Aorta (tissue), 5 donors: Measurements from ENCODE around the gene PDE8B. TPM values are rescaled to one million over a fixed set of nuclear protein-coding genes. Genes with fewer than 3 reads are reported as not detected.

Experiments
- ATAC-seq: fragments of 200-7000 bp; cut with Tn5 transposase; one replicate; pipeline ENCODE4 v1.9.1; 2022; ENCODE audit warnings: moderate library complexity; ENCODE audit not compliant: low FRiP score
- DNase-seq, 2 donors: peaks; one replicate each; pipeline ENCODE4 v3.0.0-alpha.2; 2020
- H3K27ac ChIP-seq, 2 donors: one replicate each; pipeline ENCODE4 v1.5.1; 2013; ENCODE audit warnings: low read length in 2 of 2, mild to moderate bottlenecking in 2 of 2, moderate library complexity in 2 of 2, control low read depth in 1 of 2, inconsistent platforms in 1 of 2, low read depth in 1 of 2
- H3K27me3 ChIP-seq, 2 donors: one replicate each; pipeline ENCODE4 v1.6.1; 2013; ENCODE audit warnings: control low read depth in 1 of 2, low read length in 1 of 2, mild to moderate bottlenecking in 1 of 2, moderate library complexity in 1 of 2; ENCODE audit not compliant: insufficient read depth in 2 of 2, control insufficient read depth in 1 of 2
- H3K36me3 ChIP-seq, 2 donors: one replicate each; pipeline ENCODE4 v1.6.1; 2013; ENCODE audit warnings: control low read depth in 1 of 2, low read length in 1 of 2, mild to moderate bottlenecking in 1 of 2; ENCODE audit not compliant: insufficient read depth in 2 of 2, control insufficient read depth in 1 of 2
- H3K4me1 ChIP-seq, 2 donors: one replicate each; pipeline ENCODE4 v1.6.1; 2013; ENCODE audit warnings: low read length in 2 of 2, control low read depth in 1 of 2, mild to moderate bottlenecking in 1 of 2, moderate library complexity in 1 of 2; ENCODE audit not compliant: insufficient read depth in 2 of 2, control insufficient read depth in 1 of 2
- H3K4me3 ChIP-seq, 2 donors: one replicate each; pipeline ENCODE4 v1.5.1; 2013; ENCODE audit warnings: low read length in 2 of 2, control low read depth in 1 of 2, mild to moderate bottlenecking in 1 of 2
- H3K9me3 ChIP-seq: one replicate; pipeline ENCODE4 v1.6.1; 2013; ENCODE audit warnings: mild to moderate bottlenecking, low read length; ENCODE audit not compliant: control insufficient read depth
- WGBS, 2 donors: extraction: QIAGEN DNeasy Blood & Tissue Kit; methylation state at CpG; one replicate each; pipeline ENCODE4 v1.1.7; 2013; 5-methylcytosine and 5-hydroxymethylcytosine counted together
- intact Hi-C, 2 donors: fragments of 100-400 bp; cut with DNase I; formaldehyde crosslinking; loops; one replicate each; pipeline versions ENCODE4 v1.14.2 to v1.15.0; 2022
- polyA plus RNA-seq, 2 donors: library from polyadenylated mRNA; stranded (reverse); fragments of 200-250 nt; gene quantifications; one replicate each; pipeline ENCODE4 v1.2.3, GENCODE V29; 2013
- total RNA-seq, 2 donors: library from RNA; stranded (reverse); fragmentation: NEBNext Ultra II Directional; extraction: Animal tissue kit (Norgen Biotek cat#: 25700); gene quantifications; one replicate each; pipeline ENCODE4 v1.2.1, GENCODE V29; 2021
- donor health status: healthy with polysubstance abuse.
- donor health status: Bipolar disorder and iron deficiency.
- donor health status: DM: no; HTN: no; CAD: no.
- donor health status: DM: no; HTN: no; CAD: no.
- donor health status: DM: yes; HTN: yes; CAD: no.

PDE8B gene
- total and polyA plus RNA-seq, 4 donors: 16.3 to 42.6 (median 22.1) TPM

- H3K9me3 ChIP-seq: no peaks in the 10 kb centered on the region
- ATAC-seq: no peak
- 69 to 73% methylated on average over 7 of the region's 7 CpGs for WGBS, 2 donors
- intact Hi-C loops: no loop called here
- no peaks in the 10 kb centered on the region for H3K36me3 ChIP-seq
- no peak overlapping the region for H3K27ac ChIP-seq
- DNase-seq: no peak
- peaks cover 0 to 3% of the 10 kb centered on the region in 2 donors for H3K4me1 ChIP-seq
- H3K4me3 ChIP-seq: no peak overlapping the region
- H3K27me3 ChIP-seq: no peaks in the 10 kb centered on the region
These were observed 39.2 kb upstream of the PDE8B start for GRCh38 chr5:77171141-77171910.

DNA sequence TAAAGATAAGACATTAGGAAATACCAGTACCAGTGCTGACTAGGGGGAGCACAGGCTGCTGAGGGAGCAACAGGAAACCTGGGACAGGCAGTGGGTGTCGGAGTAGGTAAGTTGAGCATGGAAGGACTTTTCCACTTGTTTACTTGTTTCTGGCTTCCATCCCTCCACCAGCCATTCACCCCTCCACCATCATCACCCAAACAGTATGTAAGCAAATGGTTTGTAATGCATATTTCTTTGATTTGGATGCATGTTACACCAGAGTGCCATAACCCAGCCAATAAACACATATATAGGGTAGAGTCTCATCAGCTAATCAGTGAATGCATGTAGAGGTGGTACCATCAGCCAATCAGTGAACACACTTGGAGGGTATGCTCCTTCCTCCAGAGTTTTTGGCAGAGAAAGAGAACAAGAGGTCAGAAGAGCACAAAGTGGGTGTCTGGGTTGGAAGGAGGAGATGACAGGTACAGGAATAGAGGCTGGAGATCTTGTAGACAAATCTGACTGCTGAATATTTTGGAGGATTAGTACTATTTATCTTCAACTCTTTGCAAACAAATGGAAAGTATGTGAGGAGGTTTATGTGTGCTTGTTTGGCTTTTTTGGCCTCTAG, 37.7 kb upstream of the PDE8B start:
- Histone ChIP-seq H3K27me3 (no peaks in the 10 kb centered on the region), H3K4me3 (no peak overlapping the region), H3K9me3 (no peaks in the 10 kb centered on the region), H3K27ac (no peak overlapping the region), H3K36me3 (no peaks in the 10 kb centered on the region), H3K4me1 (peaks cover 0 to 2% of the 10 kb centered on the region in 2 donors)
- intact Hi-C loops: no loop called here
- DNase-seq: no peak
- 94 to 96% methylated on average over 1 of the region's 1 CpG for WGBS, 2 donors
- ATAC-seq: no peak

DNA sequence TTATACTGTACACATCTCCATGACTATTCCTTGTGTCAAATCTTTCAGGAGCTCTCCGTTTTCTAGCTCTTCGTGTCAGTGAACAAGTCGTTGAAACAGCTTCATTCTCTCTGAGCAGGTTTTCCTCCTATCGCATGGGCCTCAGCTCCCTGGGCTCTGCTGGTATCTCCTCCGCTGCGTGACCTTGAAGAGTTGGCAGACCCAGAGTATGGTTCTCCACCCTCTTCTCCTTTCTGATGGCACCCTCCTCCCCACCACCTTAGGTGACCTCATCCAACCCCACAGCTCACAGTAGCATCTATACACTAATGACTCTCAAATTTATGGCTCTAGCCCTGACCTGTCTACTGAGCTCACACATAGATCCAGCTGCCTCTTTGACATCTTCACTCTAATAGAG, 36.0 kb upstream of the PDE8B start:
- intact Hi-C loops: no loop called here
- Histone ChIP-seq H3K9me3 (no peaks in the 10 kb centered on the region), H3K4me1 (no peaks in the 10 kb centered on the region), H3K27ac (no peak overlapping the region), H3K36me3 (no peaks in the 10 kb centered on the region), H3K4me3 (no peak overlapping the region), H3K27me3 (no peaks in the 10 kb centered on the region)
- ATAC-seq (no peak), DNase-seq (no peak)
- 87 to 88% methylated on average over 6 of the region's 6 CpGs for WGBS, 2 donors

DNA sequence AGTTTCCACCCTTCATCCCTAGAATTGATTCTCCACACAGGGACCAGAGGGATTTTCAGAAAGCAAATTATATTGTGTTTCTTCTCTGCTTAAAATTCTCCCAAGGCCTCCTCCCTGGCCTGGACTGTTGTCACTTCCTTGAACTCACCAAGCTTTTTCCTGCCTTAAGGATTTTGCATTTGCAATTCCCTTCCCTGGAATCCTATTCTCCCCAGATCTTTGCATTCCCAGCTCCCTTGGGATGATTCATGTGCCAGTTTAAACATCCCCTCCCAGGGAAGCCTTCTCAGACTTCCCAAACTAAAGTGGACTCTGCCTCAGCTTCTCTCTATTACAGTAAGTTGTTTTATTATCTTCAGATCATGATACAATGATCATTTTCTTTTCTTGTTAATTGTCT, 35.2 kb upstream of the PDE8B start:
- no peak for DNase-seq
- no peaks in the 10 kb centered on the region for H3K36me3 ChIP-seq

DNA sequence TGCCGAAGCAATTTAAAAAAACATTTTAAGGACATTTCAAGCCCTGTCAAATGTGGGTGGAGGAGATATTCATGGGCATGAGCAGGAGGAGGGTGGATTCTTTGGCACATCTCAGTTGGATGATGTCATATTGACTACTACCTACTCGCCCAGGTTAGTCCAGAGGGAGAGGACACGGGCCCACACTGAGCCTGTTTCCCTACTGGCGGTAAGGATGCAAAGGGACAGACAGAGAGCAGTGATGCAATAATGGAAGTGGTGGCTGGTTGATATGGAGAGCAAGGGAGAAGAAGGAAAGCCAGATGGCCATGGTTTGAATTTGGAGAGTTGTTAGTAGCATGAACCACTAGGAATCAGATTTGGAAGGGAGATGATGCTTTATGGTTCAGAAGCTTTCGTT, 34.1 kb upstream of the PDE8B start:
- Histone ChIP-seq H3K27ac (no peak overlapping the region), H3K4me1 (no peaks in the 10 kb centered on the region), H3K27me3 (no peaks in the 10 kb centered on the region), H3K4me3 (no peak overlapping the region), H3K9me3 (no peaks in the 10 kb centered on the region), H3K36me3 (no peaks in the 10 kb centered on the region)
- WGBS, 2 donors: 93 to 94% methylated on average over 5 of the region's 5 CpGs
- ATAC-seq (no peak), DNase-seq (no peak)
- intact Hi-C loops: no loop called here

More for the DNA sequence above, 35.2 kb upstream of the PDE8B start:
- intact Hi-C loops: no loop called here
- H3K9me3 ChIP-seq: no peaks in the 10 kb centered on the region
- H3K27me3 ChIP-seq: no peaks in the 10 kb centered on the region
- H3K4me3 ChIP-seq: no peak overlapping the region
- H3K27ac ChIP-seq: no peak overlapping the region
- H3K4me1 ChIP-seq: no peaks in the 10 kb centered on the region
- no peak for ATAC-seq

DNA sequence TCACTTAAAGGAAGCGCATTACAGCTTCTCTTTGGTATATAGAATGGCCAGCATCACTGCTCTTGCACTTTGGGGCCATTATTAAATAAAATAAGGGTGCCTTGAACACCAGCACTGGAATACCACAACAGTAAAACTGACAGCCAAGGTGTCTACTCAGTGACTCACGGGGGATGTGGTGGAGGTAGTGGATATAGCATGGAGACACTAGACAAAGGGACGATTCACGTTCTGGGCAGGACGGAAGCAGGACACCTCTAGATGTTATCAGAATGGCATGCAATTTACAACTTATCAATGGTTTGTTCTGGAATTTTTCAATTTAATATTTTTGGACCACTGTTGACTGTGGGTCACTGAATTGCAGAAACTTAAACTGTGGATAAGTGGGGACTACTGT, 32.9 kb upstream of the PDE8B start:
- ATAC-seq (no peak), DNase-seq (no peak)
- Histone ChIP-seq H3K36me3 (no peaks in the 10 kb centered on the region), H3K4me1 (no peaks in the 10 kb centered on the region), H3K27me3 (no peaks in the 10 kb centered on the region), H3K9me3 (no peaks in the 10 kb centered on the region), H3K27ac (no peak overlapping the region), H3K4me3 (no peak overlapping the region)
- 96 to 97% methylated on average over 5 of the region's 5 CpGs for WGBS, 2 donors
- intact Hi-C loops: no loop called here

GRCh38 chr5:77180167-77181081, 30.1 kb upstream of the PDE8B start:
- Histone ChIP-seq H3K27me3 (no peaks in the 10 kb centered on the region), H3K9me3 (no peaks in the 10 kb centered on the region), H3K27ac (no peak overlapping the region), H3K4me3 (peak overlapping the region; percentile 5 to 74), H3K4me1 (no peaks in the 10 kb centered on the region), H3K36me3 (no peaks in the 10 kb centered on the region)
- peak; percentile 75 for ATAC-seq
- intact Hi-C loops: no loop called here
- peak; percentile 70 to 88 for DNase-seq
- WGBS, 2 donors: 1 to 2% methylated on average over 66 to 69 of the region's 69 CpGs

DNA sequence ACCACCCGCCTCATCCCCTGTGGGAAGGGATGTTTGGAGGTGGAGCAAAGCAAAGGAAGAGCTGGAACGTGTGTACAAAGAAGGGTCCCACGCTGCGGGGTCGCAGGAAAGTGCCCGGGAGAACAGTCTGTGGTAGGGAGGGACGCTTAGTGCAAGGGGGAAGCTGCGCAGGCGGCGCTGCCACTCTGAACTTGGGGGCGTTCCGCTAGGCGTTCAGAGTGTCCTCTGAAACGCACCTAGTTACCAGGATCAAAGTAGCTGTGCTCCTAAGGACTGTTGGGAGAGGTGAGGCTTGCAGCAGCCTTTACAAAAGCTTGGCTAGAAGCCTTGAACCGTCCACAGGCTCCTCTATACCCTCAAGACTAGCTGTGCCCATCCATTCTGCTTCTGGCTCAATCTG, 29.3 kb upstream of the PDE8B start:
- WGBS, 2 donors: 7 to 10% methylated on average over 15 of the region's 15 CpGs
- intact Hi-C loops: no loop called here
- H3K9me3 ChIP-seq: no peaks in the 10 kb centered on the region
- no peaks in the 10 kb centered on the region for H3K27me3 ChIP-seq
- ATAC-seq (peak; percentile 44), DNase-seq (no peak)
- no peaks in the 10 kb centered on the region for H3K4me1 ChIP-seq
- H3K36me3 ChIP-seq: no peaks in the 10 kb centered on the region
- H3K4me3 ChIP-seq: peak overlapping the region; percentile 35 to 74
- H3K27ac ChIP-seq: peak overlapping the region in 1 of 2 donors; percentile 73
